ENCODE measurements around the gene MIER3.

The MIER3 gene

GRCh38 chr5:56909294-56910209 is 42.4 kb downstream of the MIER3 start, which contains the start of gene SETD9:
Gene SETD9 (plus strand): TSS chr5:56909596. CDS start chr5:56909646, 50 bp downstream.
- H3K4me3 ChIP-seq (ENCODE audit: low read length), result peak within 1 kb of the TSS; percentile 82
- peak; percentile 84 for DNase-seq (ENCODE audit: low read depth, low spot score)

GRCh38 chr5:56908942-56909293 is 43.0 kb downstream of the MIER3 start:
- peak overlapping the region; percentile 82 for H3K4me3 ChIP-seq (ENCODE audit: low read length)
- no peak for DNase-seq (ENCODE audit: low read depth, low spot score)

- H3K4me3 ChIP-seq (ENCODE audit: low read length), result no peak overlapping the region
- DNase-seq (ENCODE audit: low read depth, low spot score), result peak; percentile 34
Observed at GRCh38 chr5:56900858-56901578, 50.9 kb downstream of the MIER3 start.

GRCh38 chr5:56900395-56900794 is 51.5 kb downstream of the MIER3 start:
- no peak overlapping the region for H3K4me3 ChIP-seq (ENCODE audit: low read length)
- no peak for DNase-seq (ENCODE audit: low read depth, low spot score)

DNA sequence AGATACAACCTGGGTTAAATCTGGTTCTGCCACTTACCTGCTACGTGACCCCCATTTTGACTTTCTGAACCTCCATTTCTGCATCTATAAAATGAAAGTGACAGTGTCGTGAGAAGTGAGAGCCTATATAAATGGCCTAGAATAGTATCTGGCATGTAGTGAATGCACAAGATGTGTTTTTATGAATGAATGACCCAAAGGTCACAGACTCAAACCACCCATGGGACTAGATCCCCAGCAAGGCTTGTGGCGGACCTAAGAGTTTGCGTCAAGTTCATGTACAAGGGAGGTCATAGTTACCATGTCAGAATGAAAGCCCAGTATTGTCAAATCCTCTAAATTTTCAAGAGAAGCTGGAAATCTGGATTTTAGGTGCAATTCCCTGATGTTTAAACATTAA is 53.7 kb downstream of the MIER3 start:
- H3K4me3 ChIP-seq (ENCODE audit: low read length), result no peak overlapping the region
- DNase-seq (ENCODE audit: low read depth, low spot score), result no peak

GRCh38 chr5:56896763-56897162 is 55.2 kb downstream of the MIER3 start:
- H3K4me3 ChIP-seq (ENCODE audit: low read length), result no peak overlapping the region
- DNase-seq (ENCODE audit: low read depth, low spot score), result no peak

- DNase-seq (ENCODE audit: low read depth, low spot score), result no peak
- H3K4me3 ChIP-seq (ENCODE audit: low read length), result no peak overlapping the region
Observed at GRCh38 chr5:56893251-56893951, 58.5 kb downstream of the MIER3 start.

GRCh38 chr5:56881571-56881970 is 70.4 kb downstream of the MIER3 start:
- no peak overlapping the region for H3K4me3 ChIP-seq (ENCODE audit: low read length)
- no peak for DNase-seq (ENCODE audit: low read depth, low spot score)

GRCh38 chr5:56876327-56876726 is 75.6 kb downstream of the MIER3 start:
- H3K4me3 ChIP-seq (ENCODE audit: low read length), result no peak overlapping the region
- no peak for DNase-seq (ENCODE audit: low read depth, low spot score)

DNA sequence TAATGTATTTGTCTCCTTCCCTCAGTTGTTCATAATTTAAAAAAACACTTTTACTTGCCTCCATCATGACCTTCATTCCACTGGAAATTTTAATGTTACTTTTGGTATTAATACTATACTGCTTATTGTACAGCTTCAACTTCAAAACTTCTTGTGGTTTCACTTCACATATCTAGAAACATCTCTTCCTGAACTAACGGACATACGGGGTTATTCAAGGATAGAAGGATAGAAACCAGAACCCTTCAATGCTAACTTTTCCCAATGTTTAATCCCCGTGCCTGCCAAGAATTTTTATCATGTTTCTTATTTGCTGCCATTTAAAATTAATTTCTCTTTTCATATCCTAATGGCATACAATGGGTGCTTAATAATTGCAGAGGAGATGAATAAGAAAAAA is 78.9 kb downstream of the MIER3 start:
- no peak for DNase-seq (ENCODE audit: low read depth, low spot score)
- no peak overlapping the region for H3K4me3 ChIP-seq (ENCODE audit: low read length)

DNA sequence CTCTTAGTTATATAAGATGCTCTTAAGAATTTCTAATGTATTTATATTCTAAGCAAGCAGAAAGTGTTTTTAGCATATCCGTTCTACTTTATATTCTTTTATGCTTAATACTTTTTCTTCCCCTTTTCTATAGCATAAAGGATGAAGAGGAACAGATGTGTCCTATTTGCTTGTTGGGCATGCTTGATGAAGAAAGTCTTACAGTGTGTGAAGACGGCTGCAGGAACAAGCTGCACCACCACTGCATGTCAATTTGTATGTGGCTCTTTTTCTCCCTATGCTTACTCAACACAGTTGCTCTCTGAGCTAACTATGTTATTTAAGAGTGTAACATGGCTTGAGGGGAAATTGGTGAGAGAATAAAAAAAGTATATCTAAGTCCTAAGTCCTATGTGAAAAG is 80.1 kb downstream of the MIER3 start:
- H3K4me3 ChIP-seq (ENCODE audit: low read length), result no peak overlapping the region
- DNase-seq (ENCODE audit: low read depth, low spot score), result no peak
